H1 (cell line): ENCODE data around the gene AGAP1. TPM values are rescaled to one million over a fixed set of nuclear protein-coding genes. Genes with fewer than 3 reads are reported as not detected.

Experiments used
- HDAC2 ChIP-seq, 2 experiments: fragments of 300-600 bp in 1 of 2; sonication (generic) in 1 of 2; IDR thresholded peaks; 2 replicates each; pipeline ENCODE4 v1.6.1; 2011 to 2012; ENCODE audit warnings: low read depth in 2 of 2, low read length in 2 of 2, mild to moderate bottlenecking in 2 of 2, moderate library complexity in 2 of 2, borderline replicate concordance in 1 of 2, inconsistent platforms in 1 of 2
- polyA plus RNA-seq, 7 experiments: library from polyadenylated mRNA; depleted of rRNA in 3 of 7; stranded (reverse) in 5 of 7; unstranded in 2 of 7; fragments of >200 nt in 5 of 7; fragments of 200-250 nt in 2 of 7; gene quantifications; 1 replicate in 5 of 7; 2 replicates in 1 of 7; 4 replicates in 1 of 7; pipeline versions ENCODE4 v1.2.1 to v1.2.3, GENCODE V29; 2011 to 2013; ENCODE audit warnings: missing spikeins in 2 of 7, mixed read lengths in 2 of 7
- total RNA-seq: library from RNA; stranded (reverse); fragmentation: NEBNext Ultra II Directional; extraction: Animal tissue kit (Norgen Biotek cat#: 25700); gene quantifications from 2 replicates; pipeline ENCODE4 v1.2.1, GENCODE V29; 2021

Gene AGAP1
- total and polyA plus RNA-seq, 2 of the 8 experiments (the other 6 are each of a cell fraction or from before 2014, with no cell fraction given), result 18.1 to 39.4 TPM

DNA sequence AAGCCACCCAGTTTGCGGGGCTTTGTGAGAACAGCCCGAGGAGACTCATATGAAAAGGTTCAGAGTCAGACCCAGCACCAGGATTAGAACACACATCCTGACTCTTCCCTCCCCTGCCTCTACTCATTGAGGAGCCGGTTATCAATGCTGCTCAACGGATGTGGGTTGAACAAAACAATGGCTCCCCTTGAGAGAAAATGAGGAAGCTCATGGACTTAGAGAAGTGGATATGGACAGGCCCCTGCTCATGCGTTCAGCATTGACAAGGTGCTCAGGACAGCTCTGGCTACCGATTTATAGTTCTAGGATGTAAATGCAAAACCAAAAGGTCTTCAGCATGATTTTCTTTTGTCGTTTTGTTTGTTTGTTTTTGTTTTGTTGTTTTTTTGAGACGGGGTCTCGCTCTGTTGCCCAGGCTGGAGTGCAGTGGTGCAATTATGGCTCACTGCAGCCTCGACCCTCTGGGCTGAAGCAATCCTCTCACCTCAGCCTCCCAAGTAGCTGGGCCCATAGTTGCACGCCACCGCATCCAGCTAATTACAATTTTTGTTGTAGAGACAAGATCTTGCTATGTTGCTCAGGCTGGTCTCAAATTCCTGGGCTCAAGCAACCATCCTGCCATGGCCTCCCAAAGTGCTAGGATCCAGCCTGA, 32.0 kb upstream of the AGAP1 start (continued):
- TF ChIP-seq HDAC2 (IDR thresholded peaks at IDR 0.05; ENCODE audit: borderline replicate concordance in 1 of 2, low read depth in 2 of 2, low read length in 2 of 2), result no peak
- TF ChIP-seq, all 59 proteins: peak for 0
